Psoas muscle (tissue), 8 donors: ENCODE data around the gene PTPRM. TPM values are rescaled to one million over a fixed set of nuclear protein-coding genes. Genes with fewer than 3 reads are reported as not detected.

Source experiments
- ATAC-seq, 4 donors: fragments of 200-7000 bp; cut with Tn5 transposase; one replicate each; pipeline ENCODE4 v1.9.1; 2020; ENCODE audit warnings: moderate library complexity in 3 of 4, mild to moderate bottlenecking in 2 of 4
- DNase-seq, 2 donors: peaks; one replicate each; pipeline ENCODE4 v3.0.0-alpha.2; 2020
- H3K27ac ChIP-seq: fragments of 200-600 bp; one replicate; pipeline ENCODE4 v1.8.0; 2022
- H3K27me3 ChIP-seq, 3 donors: fragments of 200-600 bp in 1 of 3; one replicate each; pipeline versions ENCODE4 v1.6.1 to v1.8.0; 2013 to 2022; ENCODE audit warnings: low read length in 2 of 3, mild to moderate bottlenecking in 2 of 3, moderate library complexity in 1 of 3; ENCODE audit not compliant: insufficient read depth in 3 of 3
- H3K36me3 ChIP-seq, 2 donors: fragments of 200-600 bp in 1 of 2; one replicate each; pipeline versions ENCODE4 v1.6.1 to v1.8.0; 2013 to 2022; ENCODE audit warnings: low read depth in 1 of 2, mild to moderate bottlenecking in 1 of 2, moderate library complexity in 1 of 2; ENCODE audit not compliant: insufficient read depth in 1 of 2
- H3K4me1 ChIP-seq: fragments of 200-600 bp; one replicate; pipeline ENCODE4 v1.8.0; 2022
- H3K4me3 ChIP-seq: fragments of 200-600 bp; one replicate; pipeline ENCODE4 v1.8.0; 2022; ENCODE audit warnings: mild to moderate bottlenecking
- H3K9me3 ChIP-seq: fragments of 200-600 bp; one replicate; pipeline ENCODE4 v1.8.0; 2022
- WGBS, 3 donors: extraction: QIAGEN DNeasy Blood & Tissue Kit; methylation state at CpG; one replicate each; pipeline versions ENCODE4 v1.1.6 to v1.1.7; 2013; 5-methylcytosine and 5-hydroxymethylcytosine counted together
- intact Hi-C, 2 donors: fragments of 100-400 bp; cut with DNase I; formaldehyde crosslinking; loops; one replicate each; pipeline versions ENCODE4 v1.11.0 to v1.14.2; 2022
- polyA plus RNA-seq, 3 donors: library from polyadenylated mRNA; stranded (reverse); fragments of 200-250 nt; gene quantifications; one replicate each; pipeline ENCODE4 v1.2.3, GENCODE V29; 2013
- total RNA-seq, 4 donors: library from RNA; stranded (reverse); fragmentation: NEBNext Ultra II Directional in 2 of 4; extraction: Animal tissue kit (Norgen Biotek cat#: 25700) in 2 of 4; gene quantifications; one replicate each; pipeline versions ENCODE4 v1.2.1 to v1.2.4, GENCODE V29; 2021 to 2023
- TF ChIP-seq, protein P1 (sequence below): fragments of 200-600 bp; IDR thresholded peaks from one replicate; pipeline ENCODE4 v1.8.0; 2022; ENCODE audit warnings: antibody characterized with exemption
- donor health status: healthy with polysubstance abuse.
- donor health status: DM: no; HTN: no; CAD: no; lungs with moderate emphysema.
- donor health status: Bipolar disorder and iron deficiency.
- donor health status: healthy.
- donor health status: DM: yes; HTN: yes; CAD: no.
- donor health status: DM: no; HTN: no; CAD: no.
- donor health status: DM: no; HTN: no; CAD: no.
- donor health status: DM: yes; HTN: yes; CAD: no.

Gene PTPRM
- total and polyA plus RNA-seq, 7 donors: 27.4 to 78.9 (median 39.0) TPM

DNA sequence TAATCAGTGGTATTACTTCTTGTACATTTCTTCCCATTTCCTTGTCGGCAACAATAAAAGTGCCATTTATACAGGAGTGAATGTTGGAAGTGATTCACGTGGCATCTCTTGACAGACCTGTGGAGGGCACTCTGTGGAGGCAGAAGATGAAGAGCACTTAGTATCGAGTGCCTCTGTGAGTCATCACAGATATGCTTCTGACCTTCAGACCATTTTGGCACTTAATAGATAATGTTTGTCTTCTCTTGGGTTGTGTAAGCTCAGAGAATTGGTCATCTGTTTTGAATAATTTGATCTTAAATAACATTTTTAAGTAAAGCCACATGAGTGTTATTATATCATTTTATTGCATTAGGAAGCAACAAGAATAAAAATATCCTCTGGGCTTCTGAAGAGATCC is 305.5 kb downstream of the PTPRM start:
- TF ChIP-seq, protein P1, sequence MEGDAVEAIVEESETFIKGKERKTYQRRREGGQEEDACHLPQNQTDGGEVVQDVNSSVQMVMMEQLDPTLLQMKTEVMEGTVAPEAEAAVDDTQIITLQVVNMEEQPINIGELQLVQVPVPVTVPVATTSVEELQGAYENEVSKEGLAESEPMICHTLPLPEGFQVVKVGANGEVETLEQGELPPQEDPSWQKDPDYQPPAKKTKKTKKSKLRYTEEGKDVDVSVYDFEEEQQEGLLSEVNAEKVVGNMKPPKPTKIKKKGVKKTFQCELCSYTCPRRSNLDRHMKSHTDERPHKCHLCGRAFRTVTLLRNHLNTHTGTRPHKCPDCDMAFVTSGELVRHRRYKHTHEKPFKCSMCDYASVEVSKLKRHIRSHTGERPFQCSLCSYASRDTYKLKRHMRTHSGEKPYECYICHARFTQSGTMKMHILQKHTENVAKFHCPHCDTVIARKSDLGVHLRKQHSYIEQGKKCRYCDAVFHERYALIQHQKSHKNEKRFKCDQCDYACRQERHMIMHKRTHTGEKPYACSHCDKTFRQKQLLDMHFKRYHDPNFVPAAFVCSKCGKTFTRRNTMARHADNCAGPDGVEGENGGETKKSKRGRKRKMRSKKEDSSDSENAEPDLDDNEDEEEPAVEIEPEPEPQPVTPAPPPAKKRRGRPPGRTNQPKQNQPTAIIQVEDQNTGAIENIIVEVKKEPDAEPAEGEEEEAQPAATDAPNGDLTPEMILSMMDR: peak; percentile 27
- DNase-seq: no peak
- WGBS, 3 donors: 49 to 56% (median 53%) methylated on average over 3 of the region's 3 CpGs
- peaks cover 35% of the 10 kb centered on the region for H3K4me1 ChIP-seq
- H3K9me3 ChIP-seq: no peaks in the 10 kb centered on the region
- H3K36me3 ChIP-seq: no peaks in the 10 kb centered on the region
- H3K4me3 ChIP-seq: no peak overlapping the region
- no peaks in the 10 kb centered on the region for H3K27me3 ChIP-seq
- intact Hi-C loops: loop anchor here in 1 of 2 donors (5.0 kb wide), 1 partner anchor 55 kb away; no protein-coding TSS in a partner anchor
- ATAC-seq: peak; percentile 79 to 90 (median 83)
- H3K27ac ChIP-seq: no peak overlapping the region

DNA sequence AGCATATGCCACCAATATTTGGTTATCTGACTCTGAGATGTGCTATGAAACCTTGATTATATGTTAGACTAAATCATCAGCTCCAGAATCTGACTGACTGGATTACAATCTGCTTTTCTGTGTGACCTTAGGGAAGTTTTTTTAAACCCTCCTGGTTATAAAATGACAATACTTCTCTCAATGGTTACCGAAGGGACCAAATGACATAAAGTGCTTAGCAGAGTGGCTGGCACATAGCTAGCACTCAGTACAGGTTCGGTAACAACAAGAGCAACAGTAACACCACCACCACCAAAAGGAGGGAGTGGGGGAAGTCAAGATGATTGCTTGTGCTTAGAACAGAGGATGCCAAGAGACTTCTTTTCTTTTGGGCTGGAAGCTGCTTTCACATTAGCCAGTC is 306.2 kb downstream of the PTPRM start:
- ATAC-seq (no peak), DNase-seq (no peak)
- TF ChIP-seq, protein P1: no peak
- H3K4me3 ChIP-seq: no peak overlapping the region
- intact Hi-C loops: loop anchor here in 1 of 2 donors (5.0 kb wide), 1 partner anchor 54 kb away; no protein-coding TSS in a partner anchor
- no peak overlapping the region for H3K27ac ChIP-seq
- no peaks in the 10 kb centered on the region for H3K27me3 ChIP-seq
- H3K9me3 ChIP-seq: no peaks in the 10 kb centered on the region
- no peaks in the 10 kb centered on the region for H3K36me3 ChIP-seq
- peaks cover 43% of the 10 kb centered on the region for H3K4me1 ChIP-seq
- WGBS, 3 donors: 63 to 78% (median 73%) methylated on average over 2 of the region's 2 CpGs

DNA sequence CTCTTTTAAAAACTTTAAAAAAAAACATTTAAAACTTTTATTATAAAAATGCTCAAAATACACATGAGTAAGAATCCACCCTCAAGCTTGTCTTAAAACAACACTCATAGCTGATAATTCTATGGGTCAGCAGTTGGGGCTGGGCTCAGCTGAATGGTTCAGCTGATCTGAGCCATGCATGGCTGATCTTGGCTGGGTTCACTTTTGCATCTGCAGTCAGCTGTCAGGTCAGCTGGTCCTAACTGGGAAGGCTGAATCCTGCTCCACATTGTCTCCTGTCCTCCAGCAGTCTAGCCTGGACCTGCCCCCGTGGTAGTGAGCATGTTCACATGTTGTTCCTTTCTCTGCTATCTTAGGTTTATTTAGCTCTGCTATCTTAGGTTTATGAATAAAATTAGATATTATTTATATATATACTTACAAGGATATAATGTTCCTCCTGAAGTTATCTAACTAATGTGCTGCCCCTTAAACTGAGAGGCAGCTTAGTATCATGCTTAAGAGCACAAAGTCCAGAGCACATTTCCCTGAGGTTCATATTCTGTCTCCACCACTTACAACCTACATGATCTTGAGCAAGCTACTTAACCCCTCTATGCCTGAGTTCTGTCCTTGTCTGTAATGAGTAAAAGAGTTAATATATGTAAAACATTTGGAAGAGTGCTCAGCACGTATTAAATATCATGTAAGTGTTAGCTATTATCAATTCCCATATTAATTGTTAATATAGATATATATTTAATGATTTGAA is 309.4 kb downstream of the PTPRM start:
- no peaks in the 10 kb centered on the region for H3K36me3 ChIP-seq
- WGBS, 3 donors: 85 to 100% (median 93%) methylated on average over 2 of the region's 2 CpGs
- peaks cover 49% of the 10 kb centered on the region for H3K4me1 ChIP-seq
- ATAC-seq (no peak), DNase-seq (no peak)
- intact Hi-C loops: no loop called here
- TF ChIP-seq, protein P1: no peak
- H3K4me3 ChIP-seq: no peak overlapping the region
- H3K9me3 ChIP-seq: no peaks in the 10 kb centered on the region
- H3K27me3 ChIP-seq: no peaks in the 10 kb centered on the region
- no peak overlapping the region for H3K27ac ChIP-seq

DNA sequence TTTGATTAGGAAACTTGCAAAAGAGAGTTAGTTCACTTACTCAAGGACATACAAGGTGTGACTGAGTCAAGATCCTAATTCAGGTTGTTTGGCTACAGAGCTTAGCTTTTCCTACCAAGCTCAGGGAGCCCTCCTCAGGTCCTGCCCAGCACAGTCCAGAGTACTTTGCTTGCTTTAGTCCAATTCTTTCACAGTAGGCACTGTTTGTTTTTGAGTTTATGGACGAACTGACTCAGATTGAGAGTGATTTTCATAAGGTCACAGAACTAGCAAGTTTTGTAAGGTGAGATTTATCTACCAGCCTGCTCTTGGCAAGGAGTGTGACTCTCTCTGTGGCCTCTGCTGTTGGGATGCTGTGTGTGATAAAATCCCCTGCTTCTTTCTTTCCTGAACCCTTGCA is 310.5 kb downstream of the PTPRM start:
- TF ChIP-seq, protein P1: no peak
- H3K27ac ChIP-seq: peak overlapping the region; percentile 24
- intact Hi-C loops: no loop called here

More for the DNA sequence above, 310.5 kb downstream of the PTPRM start:
- H3K4me1 ChIP-seq: peaks cover 38% of the 10 kb centered on the region
- no peaks in the 10 kb centered on the region for H3K9me3 ChIP-seq
- no peak overlapping the region for H3K4me3 ChIP-seq
- WGBS, 3 donors: 20 to 51% (median 23%) methylated on average over 1 of the region's 1 CpG
- no peaks in the 10 kb centered on the region for H3K27me3 ChIP-seq
- DNase-seq (no peak), ATAC-seq (peak; percentile 59 to 88 (median 73))
- H3K36me3 ChIP-seq: no peaks in the 10 kb centered on the region
